Fibroblast of skin of scalp (primary cell): Measurements from ENCODE around the gene CYP4F22. TPM values are rescaled to one million over a fixed set of nuclear protein-coding genes. Genes with fewer than 3 reads are reported as not detected.
"Not testable (repeated sequence)": the region's sequence is repeated elsewhere in the genome, so short reads cannot be mapped to it uniquely, and the experiment has no call there.

Experiments
- DNase-seq: peaks from one replicate; pipeline ENCODE4 v3.0.0-alpha.2; 2013
- polyA plus RNA-seq, 2 experiments: library from polyadenylated mRNA; unstranded; fragments of 120-200 nt; gene quantifications; one replicate each; pipeline ENCODE4 v1.2.1, GENCODE V29; 2013; ENCODE audit not compliant: insufficient read length in 2 of 2

The CYP4F22 gene
- polyA plus RNA-seq (2013, experiment 1 of 2; ENCODE audit: insufficient read length): not detected
- not detected for polyA plus RNA-seq (2013, experiment 2 of 2; ENCODE audit: insufficient read length)

DNA sequence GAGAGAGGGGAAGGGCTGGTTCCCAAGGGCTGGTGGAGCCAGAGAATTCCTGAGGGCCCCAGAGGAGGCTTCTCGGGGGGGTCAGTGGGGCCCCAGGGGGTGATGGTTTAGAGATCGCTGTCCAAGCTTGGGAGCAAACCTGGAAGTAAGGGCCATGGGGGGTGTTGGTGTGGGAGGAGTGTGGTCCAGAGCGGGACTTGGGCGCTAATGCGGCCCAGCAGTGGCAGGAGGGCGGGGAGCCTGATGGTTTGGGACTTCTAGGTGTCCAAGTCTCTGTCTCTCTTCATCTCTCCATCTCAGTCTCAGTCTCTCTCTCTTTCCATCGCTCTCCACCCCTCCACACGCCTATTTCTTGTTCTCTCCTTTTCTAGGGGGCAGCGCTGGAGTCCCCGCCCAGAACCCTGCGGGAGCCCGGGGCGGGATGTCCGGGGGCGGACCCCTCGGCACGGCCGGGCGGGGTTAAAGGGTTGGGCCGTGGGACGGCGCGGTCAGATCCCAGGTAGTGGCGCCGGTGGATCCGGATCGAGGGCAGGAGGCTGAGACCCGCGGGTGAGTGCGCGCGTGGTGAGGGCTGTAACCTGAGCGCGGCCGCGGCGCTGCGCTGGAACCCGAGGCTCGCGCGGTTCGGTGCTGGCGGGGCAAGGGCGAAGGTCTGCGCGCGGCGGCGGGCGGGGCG is at the start of gene CYP4F22:
TSS of gene CYP4F22 (plus strand) at position 491 of the 676 bp plus-strand sequence. CDS start 16,812 bp downstream, outside the sequence.
- no peak for DNase-seq

DNA sequence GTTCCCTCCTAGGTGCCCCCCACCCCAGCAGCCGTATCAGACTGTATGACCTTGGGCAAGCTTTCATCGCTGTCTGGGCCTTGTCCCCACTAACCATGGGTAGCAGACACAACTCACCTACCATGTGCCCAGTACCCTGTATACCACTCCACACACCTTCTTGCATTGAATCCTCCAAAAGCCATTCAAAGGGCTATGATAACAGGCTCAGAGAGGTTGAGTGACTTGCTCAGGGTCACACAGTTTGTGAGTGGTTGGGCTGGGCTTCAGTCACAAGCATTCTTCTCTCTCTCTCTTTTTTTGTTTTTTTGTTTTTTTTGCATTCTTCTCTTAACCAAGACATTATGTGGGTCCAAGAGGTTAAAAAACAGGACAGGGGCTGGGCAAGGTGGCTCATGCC is 46.6 kb upstream of the CYP4F22 start:
- no peak for DNase-seq

DNA sequence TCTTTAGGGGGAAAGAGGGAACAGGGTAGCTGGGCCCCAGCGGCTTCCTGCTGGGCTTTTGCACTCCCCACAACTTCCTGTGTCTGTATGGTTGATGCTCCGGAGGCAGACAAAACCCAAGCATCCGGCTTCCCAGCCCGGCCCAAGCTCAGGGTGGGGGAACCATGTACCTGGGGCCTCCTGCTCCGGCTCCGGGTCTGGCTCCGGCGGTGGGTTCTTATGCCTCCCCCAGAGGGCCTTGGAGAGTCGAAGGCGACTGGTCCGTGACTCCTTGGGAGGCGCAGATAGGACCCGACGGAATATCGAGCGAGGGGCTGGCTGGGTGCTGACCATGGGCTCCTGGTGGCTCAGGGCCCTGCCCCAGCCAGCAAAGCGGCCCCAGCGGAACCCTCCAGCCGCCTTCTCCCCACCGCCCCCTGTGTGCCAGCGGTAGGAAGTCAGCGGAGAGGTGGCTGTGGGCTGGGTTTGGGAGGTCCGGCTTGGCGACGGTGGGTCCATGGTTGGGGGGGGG is 44.4 kb upstream of the CYP4F22 start:
- DNase-seq: no peak

DNA sequence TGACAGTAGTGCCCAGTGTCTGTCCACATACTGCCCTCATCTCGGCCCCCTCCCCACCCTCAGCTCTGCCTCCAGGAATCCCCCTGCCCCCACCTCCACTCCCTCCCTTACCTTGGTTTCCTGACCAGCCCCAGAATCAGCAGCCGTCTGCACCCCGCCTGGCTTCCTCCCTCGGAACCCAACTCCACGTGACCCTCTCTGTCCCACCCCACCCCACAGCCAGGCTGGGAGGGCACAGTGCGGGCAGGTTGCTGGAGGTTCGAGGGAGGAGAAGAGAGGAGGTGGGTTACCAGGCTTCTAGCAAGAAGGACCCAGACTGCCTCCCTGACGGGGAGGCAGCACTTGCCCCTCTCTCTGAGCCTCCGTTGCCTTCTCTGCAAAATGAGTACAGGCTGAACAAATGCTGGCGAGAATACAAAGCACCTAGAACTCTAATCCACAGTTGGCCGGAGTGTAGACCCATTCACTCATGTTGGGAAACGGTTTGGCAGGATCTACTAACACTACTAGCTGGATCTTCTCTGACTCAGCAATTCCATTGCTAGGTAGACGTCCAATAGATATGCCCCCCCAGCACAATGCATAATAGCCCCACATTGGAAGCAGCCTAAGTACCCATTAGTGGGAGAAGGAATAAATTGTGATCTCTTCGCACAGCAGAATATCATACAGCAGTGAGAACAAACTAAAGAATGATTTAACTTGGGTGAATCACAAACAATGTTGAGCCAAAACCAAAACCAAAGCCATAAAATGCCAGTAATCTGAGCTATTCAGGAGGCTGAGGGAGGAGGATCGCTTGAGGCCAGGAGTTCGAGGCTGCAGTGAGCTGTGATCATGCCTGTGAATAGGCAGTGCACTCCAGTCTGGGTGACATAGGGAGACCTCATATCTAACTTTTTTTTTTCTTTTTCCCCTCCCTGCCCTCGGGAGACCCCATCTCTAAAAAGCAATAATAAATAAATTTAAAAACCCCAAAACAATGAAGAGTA is 43.6 kb upstream of the CYP4F22 start, which contains the start of gene RASAL3:
TSS of gene RASAL3 (minus strand) at position 151 of the 992 bp plus-strand sequence. CDS start 186 bp downstream, outside the sequence.
- DNase-seq: no peak

DNA sequence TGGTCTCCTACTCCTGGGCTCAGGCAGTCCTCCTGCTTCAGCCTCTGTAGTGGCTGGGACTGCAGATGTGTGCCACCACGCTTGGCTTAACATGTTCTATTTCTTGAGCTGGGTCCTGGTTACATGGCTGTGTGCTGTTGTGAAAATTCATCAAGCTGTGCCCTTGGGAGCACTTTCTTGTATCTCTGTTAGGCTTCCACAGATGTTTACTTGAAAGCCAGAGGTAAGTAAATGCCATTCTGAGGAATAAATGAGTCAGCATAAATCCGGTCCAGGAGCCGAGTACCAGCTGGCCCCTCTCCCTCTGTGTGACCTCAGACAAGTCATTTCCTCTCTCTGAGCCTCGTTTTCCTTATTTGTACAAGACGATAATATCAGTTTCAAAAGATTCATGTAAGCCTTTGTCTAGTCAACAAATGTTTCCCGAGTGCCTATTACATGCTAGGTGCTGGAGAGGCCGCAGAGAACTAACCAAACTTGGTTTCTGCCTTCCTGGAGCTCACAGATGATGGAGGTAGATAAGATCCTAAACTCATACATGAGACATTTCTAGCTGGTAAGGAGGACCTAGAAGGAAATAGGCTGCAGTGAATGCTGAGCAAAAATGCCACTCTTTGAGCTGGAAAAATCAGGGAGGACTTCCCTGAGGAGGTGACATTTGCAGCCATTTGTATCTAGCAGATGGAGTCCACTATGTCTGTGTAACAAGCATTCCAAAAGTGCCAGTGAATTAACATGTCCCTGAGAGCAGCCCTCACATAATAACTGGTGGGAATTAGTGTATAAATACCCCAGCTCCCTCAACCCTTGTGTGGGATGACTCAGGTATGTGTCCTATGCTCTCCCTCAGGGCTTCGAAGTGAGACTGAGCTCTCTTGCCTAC is 41.2 kb upstream of the CYP4F22 start:
- no peak for DNase-seq

DNA sequence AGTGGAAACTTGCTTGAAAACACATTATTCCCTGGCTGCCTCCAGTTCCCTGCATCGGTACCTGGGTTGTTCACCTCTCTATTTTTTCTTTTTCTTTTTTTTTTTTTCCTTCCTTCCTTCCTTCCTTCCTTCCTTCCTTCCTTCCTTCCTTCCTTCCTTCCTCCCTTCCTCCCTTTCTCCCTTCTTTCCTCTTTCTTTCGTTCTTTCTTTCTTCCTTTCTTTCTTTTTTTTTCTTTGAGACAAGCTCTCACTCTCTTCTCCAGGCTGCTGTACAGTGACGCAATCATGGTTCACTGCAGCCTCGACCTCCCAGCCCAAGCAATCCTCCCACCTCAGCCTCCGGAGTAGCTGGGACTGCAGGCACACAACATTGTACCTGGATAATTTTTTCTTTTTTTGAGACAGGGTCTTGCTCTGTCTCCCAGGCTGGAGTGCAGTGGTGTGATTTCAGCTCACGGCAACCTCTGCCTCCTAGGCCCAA is 40.6 kb upstream of the CYP4F22 start:
- DNase-seq: no peak

DNA sequence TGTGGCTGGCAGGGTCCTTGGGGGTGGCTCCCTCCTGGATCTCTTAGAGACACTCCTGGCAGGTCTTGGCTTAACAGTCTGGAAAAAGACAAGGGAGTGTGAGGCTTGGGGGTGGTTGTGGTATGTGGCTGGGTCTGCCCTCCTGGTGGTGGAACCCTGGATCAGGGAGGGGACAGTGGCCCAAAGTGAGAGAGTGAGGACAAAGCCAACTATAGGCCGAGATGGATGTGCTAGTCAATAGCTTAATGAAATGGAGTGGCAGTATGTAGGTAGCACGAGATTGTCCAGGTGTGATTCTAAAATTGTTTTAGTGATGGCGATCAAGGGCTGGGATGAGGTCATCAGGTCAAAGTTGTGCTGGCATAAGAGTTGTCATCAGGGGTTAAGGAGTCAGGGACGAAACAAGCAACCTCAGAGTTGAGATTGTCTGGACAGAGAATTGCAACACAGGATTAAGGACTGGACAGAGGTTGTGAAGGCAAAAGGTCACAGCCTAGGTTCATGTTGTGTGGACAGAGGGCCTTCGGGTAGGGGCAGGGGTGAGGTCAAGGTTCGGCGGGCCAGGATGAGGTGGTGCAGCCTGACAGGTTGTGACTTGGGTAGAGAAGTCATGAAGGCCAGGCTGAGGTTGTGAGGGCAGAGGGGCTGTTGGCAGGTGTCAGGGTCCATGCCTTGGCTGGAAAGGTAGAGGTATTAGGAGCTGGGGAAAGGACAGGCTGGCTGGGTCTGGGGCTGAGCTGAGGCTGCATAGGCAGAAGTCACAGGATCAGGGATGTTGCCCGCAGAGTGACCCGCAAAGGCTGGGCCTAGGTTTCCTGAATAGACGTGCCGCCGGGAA is 39.4 kb upstream of the CYP4F22 start:
- no peak for DNase-seq

DNA sequence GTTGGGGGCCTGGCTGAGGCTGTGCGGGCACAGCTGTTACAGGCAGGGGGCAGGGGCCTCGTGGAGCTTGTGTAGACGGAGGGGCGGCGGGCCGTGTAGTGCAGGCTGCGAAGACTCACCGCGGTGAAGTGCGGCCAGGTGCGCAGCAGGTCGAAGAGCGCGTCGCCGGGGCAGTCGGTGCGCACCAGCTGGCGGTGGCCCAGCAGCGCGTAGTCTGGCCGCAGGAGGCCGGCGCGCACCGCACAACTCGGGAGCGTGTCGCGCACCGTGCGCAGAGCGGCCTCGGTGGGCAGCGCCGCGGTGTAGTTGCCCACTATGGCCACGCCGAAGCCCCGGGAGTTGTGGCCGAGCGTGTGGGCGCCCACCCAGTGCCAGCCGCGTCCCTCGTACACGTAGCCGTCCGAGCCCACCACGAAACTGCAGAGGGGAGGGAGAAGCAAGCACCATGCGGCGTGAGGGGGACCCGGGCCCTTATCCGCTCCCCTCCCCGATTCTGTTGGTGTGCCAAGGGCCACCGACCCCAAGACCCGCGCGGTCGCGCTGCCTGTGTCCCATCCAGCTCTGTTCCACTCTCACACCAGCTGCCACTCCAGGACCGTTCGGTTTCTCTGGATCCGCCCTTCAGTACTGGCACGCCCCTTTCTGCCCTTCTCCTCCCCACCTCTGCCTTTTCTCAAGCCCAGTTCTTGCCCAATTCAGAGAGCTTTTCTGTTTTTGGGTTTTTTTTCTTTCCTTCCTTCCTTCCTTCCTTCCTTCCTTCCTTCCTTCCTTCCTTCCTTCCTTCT is 38.6 kb upstream of the CYP4F22 start:
- no peak for DNase-seq

DNA sequence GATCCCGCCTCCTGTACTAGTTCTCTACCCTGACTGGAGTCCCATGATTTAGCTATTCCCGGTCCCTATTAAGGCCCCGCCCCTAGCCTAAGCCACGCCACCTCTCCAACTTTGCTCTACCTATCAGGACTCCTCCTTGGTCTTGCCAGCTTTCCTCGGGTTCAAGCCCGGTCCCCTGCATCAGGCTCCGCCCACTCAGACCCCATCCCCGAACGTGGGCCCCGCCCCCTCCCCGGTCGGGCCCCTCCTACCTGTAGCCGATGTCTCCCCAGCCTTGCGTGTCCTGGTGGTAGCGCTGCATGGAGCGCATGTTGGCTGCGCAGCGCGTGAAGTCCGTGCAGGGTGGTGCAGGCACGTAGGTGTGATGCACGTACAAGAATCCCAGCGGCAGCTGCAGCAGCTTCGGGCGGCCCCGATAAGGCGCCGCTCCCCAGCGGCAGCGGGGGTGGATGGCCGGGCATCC is 36.7 kb upstream of the CYP4F22 start:
- no peak for DNase-seq

DNA sequence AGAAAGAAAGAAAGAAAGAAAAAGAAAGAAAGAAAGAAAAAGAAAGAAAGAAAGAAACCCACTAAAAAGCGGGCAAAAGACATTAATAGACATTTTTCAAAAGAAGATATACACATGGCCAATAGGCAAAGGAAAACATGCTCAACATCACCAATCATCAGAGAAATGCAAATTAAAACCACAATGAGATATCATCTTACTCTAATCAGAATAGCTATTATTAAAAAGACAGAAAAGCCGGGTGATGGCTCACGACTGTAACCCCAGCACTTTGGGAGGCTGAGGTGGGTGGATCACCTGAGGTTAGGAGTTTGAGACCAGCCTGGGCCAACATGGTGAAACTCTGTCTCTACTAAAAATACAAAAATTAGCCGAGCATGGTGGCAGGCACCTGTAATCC is 34.5 kb upstream of the CYP4F22 start:
- not testable (repeated sequence) for DNase-seq

DNA sequence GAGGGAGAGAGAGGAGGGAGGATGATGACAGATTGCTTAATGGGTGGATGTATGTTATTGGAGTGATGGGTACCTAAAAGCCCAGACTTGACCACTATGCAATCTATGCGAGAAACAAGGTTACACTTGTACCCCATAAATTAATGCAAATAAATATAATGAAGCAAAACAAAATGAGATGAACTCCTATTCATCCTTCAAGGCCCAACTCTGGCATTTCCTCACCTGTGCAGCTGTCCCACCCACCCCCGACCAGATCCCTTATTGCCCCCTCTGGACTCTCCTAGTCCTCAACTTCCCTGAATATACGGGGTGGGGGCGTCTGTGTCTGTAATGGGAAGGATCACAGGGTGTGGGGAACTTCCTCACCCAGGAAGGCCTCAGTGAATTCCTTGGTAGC is 33.2 kb upstream of the CYP4F22 start:
- no peak for DNase-seq

DNA sequence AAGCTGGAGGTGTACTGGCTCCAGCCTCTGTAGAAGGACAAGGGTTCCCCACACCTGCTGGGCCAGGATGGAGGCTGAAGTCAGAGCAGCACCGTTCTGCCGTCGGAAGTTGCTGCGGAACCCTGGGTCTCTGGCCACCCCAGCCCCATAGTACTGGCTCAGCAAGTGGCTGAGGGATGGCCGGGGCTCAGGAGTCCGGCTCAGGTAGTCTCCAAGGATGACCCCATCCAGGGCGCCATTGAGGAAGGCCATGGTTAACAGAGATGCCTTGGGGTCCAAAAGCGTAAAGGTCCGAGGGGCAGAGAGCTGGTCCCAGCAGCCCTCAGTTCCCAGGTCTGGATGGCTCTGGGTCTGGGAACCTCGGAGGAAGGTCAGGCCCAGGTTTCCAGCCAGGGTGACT is 32.7 kb upstream of the CYP4F22 start:
- no peak for DNase-seq

DNA sequence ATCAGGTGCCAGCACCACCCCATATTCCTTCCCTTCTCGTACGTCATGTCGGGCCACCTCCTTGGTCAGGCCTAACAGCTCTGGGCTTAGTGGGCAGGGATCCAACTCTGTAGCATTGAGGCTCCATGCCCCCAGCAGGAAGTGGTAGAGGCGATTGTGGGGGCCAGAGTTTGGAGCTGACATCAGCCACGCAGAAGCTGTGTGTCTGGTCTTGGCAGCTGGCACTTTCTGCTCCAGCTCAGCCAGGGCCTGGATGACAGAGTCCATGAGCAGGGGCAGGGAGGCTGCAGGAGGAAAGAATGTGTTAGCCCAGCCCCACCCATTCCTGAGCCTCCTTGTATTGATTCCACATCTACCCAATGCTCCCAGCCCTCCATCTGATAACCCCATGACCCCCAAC is 32.0 kb upstream of the CYP4F22 start:
- DNase-seq: no peak

DNA sequence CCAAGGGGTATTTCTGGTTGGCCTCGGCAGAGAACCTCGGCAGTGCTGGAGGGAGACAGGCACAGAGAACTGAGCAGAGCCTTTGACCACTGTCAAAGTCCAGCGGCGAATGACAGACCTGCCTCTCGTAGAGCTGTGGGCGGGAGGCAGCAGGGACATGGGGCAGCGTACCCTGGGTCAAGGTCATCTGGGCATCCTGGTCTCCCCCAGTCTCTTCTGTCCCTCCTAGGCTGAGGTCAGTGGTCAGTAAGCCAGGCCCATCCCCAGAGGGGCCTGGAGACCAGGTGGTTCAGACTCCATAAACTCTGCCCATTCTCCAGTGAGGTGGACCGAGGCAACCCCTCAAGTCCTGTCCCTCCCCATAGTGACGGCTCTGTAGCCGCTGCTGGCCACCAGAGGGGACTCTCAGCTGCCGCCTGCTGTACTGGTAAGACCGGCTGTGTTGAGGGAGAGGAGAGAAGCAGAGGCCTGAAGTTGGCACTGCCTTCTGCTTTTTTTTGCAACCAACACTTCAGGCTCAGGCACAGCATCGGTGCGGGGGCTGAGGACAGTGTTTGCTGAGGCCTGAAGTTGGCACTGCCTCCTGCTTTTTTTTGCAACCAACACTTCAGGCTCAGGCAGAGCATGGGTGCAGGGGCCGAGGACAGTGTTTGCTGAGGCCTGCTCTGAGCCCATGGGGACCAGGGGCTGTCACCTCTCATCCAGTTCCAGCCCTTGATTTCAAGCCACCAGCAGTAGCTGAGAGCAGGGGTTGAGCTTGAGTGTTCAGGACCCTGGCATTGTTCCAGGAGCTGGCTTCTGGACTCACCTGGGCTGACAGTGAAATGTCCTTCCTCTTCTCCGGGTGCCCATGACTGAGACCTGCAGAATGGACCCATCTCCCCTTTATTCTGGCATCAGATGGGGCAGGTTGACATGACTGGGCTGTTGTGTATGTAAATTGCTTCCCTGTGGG is 28.7 kb upstream of the CYP4F22 start, which contains the start of gene PGLYRP2:
TSS of gene PGLYRP2 (minus strand) at position 111 of the 955 bp plus-strand sequence. CDS start 130 bp downstream, outside the sequence.
- no peak for DNase-seq

DNA sequence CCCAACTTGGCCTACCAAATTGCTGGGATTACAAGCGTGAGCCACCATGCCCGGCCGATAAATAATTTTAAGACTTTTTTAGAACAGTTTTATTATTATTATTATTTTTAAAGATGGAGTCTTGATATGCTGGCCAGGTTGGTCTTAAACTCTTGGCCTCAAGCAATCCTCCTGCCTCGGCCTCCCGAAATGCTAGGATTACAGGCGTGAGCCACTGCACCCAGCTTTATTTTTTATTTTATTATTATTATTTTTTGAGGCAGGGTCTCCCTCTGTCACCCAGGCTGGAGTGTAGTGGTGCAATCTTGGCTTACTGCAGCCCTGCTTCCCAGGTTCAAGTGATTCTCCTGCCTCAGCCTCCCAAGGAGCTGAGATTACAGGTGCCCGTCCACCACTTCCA is 27.3 kb upstream of the CYP4F22 start:
- DNase-seq: not testable (repeated sequence)

DNA sequence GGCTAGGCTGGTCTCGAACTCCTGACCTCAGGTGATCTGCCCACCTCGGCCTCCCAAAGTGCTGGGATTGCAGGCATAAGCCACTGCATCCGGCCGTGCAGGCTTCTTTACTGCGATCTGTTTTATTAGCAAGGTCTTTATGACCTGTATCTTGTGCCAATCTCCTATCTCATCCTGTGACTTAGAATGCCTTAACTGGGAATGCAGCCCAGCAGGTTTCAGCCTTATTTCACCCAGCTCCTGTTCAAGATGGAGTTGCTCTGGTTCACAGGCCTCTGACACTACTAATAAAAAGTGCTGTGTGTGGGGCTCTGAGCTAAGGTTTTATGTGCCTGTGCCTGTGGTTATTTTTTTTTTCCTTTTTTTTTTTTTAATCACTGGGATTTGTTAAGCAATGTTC is 22.6 kb upstream of the CYP4F22 start:
- DNase-seq: not testable (repeated sequence)

DNA sequence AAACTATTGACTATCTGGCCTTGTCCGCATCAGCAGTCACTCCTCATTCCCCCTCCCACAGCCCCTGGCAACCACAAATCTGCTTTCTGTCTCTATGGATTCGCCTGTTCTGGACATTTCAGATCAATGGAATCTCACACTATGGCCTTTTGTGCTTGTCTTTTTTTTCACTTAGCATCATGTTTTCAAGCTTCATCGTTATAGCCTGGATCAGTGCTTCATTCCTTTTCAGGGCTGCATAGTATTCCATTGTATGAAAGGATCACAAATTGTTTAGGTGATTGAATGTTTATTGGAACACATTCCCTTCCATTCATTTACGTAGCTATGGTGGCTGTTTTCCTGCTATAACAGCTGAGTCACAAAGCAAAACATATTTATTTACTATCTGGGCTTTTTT is 21.3 kb upstream of the CYP4F22 start:
- DNase-seq: no peak

DNA sequence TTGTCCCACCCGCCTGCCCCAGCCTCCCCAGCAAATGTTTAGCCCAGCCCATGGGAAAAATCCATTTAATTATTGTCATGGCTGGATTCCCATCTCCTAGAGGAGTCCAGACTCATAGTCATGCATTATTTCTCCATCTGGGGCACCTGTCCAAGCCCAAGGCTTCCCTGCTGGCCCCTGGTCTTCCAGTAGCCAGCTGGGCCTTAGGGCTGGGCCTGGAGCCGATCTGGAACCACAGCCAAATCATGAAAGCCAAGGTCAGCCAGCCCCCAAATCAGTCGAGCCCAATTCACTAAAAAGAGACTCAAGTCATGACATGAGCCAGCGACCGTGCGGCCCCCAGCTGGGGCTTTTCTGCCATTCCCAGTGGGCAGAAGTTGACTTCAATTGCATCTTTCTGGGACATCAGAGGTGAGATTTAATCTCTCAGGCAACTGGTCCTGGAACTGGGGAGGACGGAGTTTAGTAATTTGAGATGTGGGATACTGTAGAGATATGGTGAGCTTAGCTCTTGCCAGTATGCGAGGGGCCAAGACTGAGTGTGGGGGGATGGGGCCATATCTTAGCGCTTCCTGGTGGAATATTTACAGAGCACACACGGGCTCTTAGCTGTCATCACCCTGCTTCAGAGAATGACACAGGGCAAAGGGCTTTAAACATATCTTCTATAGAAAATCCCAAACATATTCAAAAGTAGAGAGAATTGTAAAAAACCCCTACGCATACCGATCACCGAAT is 19.7 kb upstream of the CYP4F22 start:
- DNase-seq: no peak
